ENCODE results near the gene SPTBN4.

Gene SPTBN4

GRCh38 chr19:40441719-40442253, 25.0 kb upstream of the SPTBN4 start:
- H3F3A ChIP-seq (ENCODE audit: insufficient read depth) = peaks cover 5% of the 10 kb centered on the region
- no peak overlapping the region for H3K4me3 ChIP-seq (ENCODE audit: insufficient read depth, low read length, poor library complexity, severe bottlenecking)
- no peaks in the 10 kb centered on the region for H3K27me3 ChIP-seq (ENCODE audit: low read length)
- peaks cover 10% of the 10 kb centered on the region for H3K79me2 ChIP-seq (ENCODE audit: insufficient read depth, low read length)
- no peak overlapping the region for H2AFZ ChIP-seq (ENCODE audit: low read depth, low read length, severe bottlenecking)
- no peak overlapping the region for H3K4me2 ChIP-seq (ENCODE audit: low read depth, low read length, poor library complexity, severe bottlenecking)
- H3K27ac ChIP-seq (ENCODE audit: low read depth, low read length) = no peak overlapping the region
- no peaks in the 10 kb centered on the region for H4K20me1 ChIP-seq (ENCODE audit: low read depth, low read length)
- H3K36me3 ChIP-seq (ENCODE audit: low read length) = no peaks in the 10 kb centered on the region
- no peak for TF ChIP-seq EZH2phosphoT487 (conservative IDR thresholded peaks at IDR 0.05; ENCODE audit: low read length)
- TF ChIP-seq, protein P1, sequence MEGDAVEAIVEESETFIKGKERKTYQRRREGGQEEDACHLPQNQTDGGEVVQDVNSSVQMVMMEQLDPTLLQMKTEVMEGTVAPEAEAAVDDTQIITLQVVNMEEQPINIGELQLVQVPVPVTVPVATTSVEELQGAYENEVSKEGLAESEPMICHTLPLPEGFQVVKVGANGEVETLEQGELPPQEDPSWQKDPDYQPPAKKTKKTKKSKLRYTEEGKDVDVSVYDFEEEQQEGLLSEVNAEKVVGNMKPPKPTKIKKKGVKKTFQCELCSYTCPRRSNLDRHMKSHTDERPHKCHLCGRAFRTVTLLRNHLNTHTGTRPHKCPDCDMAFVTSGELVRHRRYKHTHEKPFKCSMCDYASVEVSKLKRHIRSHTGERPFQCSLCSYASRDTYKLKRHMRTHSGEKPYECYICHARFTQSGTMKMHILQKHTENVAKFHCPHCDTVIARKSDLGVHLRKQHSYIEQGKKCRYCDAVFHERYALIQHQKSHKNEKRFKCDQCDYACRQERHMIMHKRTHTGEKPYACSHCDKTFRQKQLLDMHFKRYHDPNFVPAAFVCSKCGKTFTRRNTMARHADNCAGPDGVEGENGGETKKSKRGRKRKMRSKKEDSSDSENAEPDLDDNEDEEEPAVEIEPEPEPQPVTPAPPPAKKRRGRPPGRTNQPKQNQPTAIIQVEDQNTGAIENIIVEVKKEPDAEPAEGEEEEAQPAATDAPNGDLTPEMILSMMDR (IDR thresholded peaks at IDR 0.05; ENCODE audit: insufficient read depth, low read length, poor library complexity, severe bottlenecking) = no peak
- H3K9me3 ChIP-seq (ENCODE audit: insufficient read depth, low read length) = no peaks in the 10 kb centered on the region
- no peaks in the 10 kb centered on the region for H3K9me2 ChIP-seq (replicated peaks; ENCODE audit: insufficient read depth, low read length)
- no peak overlapping the region; the same call in 1 of the 2 replicates for H3K9ac ChIP-seq (ENCODE audit: low read length)

DNA sequence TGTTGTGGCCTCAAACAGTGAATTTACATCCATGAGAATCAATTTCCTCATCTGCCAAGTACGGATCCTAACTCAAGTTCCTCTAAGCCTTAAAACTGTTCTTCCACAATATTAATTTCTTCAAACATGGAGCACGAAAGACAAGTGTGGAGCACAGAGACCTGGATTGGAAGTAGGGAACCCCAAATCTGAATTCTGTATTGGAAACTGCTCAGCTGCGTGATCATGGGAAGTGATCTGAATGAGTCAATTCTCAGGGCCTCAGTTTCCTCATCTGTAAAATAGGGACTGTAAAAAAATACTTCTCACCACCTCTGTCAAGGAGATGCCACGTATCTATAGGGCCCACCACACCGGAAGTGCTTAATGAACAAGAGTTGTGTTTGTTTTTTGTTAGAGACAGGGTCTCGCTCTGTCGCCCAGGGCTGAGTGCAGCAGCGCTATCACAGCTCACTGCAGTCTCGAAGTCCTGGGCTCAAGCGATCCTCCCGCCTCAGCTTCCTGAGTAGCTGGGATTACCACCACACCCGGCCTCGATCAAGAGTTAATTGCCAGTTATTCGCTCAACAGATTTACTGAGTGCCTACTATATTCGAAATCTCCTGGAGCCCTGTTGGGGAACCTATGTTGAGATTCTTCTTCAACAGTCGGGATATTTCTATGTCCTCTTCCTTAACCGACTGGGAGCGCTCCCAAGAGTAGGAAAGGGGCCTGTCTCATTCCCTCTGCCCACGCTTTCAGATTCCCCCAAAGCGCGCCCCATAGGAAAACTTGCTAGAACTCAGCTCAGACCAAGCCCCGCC, 24.3 kb upstream of the SPTBN4 start:
- Histone ChIP-seq H4K20me1 (ENCODE audit: low read depth, low read length) (no peaks in the 10 kb centered on the region), H3K79me2 (ENCODE audit: insufficient read depth, low read length) (peaks cover 10% of the 10 kb centered on the region), H3K4me3 (ENCODE audit: insufficient read depth, low read length, poor library complexity, severe bottlenecking) (peak overlapping the region; percentile 58), H3K27me3 (ENCODE audit: low read length) (no peaks in the 10 kb centered on the region), H3F3A (ENCODE audit: insufficient read depth) (peaks cover 5% of the 10 kb centered on the region), H3K4me2 (ENCODE audit: low read depth, low read length, poor library complexity, severe bottlenecking) (peak overlapping the region; percentile 83), H3K9ac (ENCODE audit: low read length) (peak overlapping the region; percentile 67), H3K9me2 (replicated peaks; ENCODE audit: insufficient read depth, low read length) (no peaks in the 10 kb centered on the region), H3K27ac (ENCODE audit: low read depth, low read length) (peak overlapping the region; percentile 49), H3K36me3 (ENCODE audit: low read length) (no peaks in the 10 kb centered on the region), H3K9me3 (ENCODE audit: insufficient read depth, low read length) (no peaks in the 10 kb centered on the region), H2AFZ (ENCODE audit: low read depth, low read length, severe bottlenecking) (peak overlapping the region; percentile 21)
- TF ChIP-seq, protein P1 (IDR thresholded peaks at IDR 0.05; ENCODE audit: insufficient read depth, low read length, poor library complexity, severe bottlenecking) = no peak
- TF ChIP-seq EZH2phosphoT487 (conservative IDR thresholded peaks at IDR 0.05; ENCODE audit: low read length) = no peak

GRCh38 chr19:40443131-40443999, 23.4 kb upstream of the SPTBN4 start:
- Histone ChIP-seq H3K4me2 (ENCODE audit: low read depth, low read length, poor library complexity, severe bottlenecking) (peak overlapping the region; percentile 83), H3K9ac (ENCODE audit: low read length) (peak overlapping the region; percentile 81), H3F3A (ENCODE audit: insufficient read depth) (peaks cover 5% of the 10 kb centered on the region), H3K36me3 (ENCODE audit: low read length) (no peaks in the 10 kb centered on the region), H3K9me3 (ENCODE audit: insufficient read depth, low read length) (no peaks in the 10 kb centered on the region), H2AFZ (ENCODE audit: low read depth, low read length, severe bottlenecking) (peak overlapping the region; percentile 20), H3K27ac (ENCODE audit: low read depth, low read length) (peak overlapping the region; percentile 82), H3K4me3 (ENCODE audit: insufficient read depth, low read length, poor library complexity, severe bottlenecking) (peak overlapping the region; percentile 85), H3K79me2 (ENCODE audit: insufficient read depth, low read length) (peaks cover 10% of the 10 kb centered on the region), H3K27me3 (ENCODE audit: low read length) (no peaks in the 10 kb centered on the region), H3K9me2 (replicated peaks; ENCODE audit: insufficient read depth, low read length) (no peaks in the 10 kb centered on the region), H4K20me1 (ENCODE audit: low read depth, low read length) (no peaks in the 10 kb centered on the region)
- no peak for TF ChIP-seq EZH2phosphoT487 (conservative IDR thresholded peaks at IDR 0.05; ENCODE audit: low read length)
- TF ChIP-seq, protein P1 (IDR thresholded peaks at IDR 0.05; ENCODE audit: insufficient read depth, low read length, poor library complexity, severe bottlenecking) = no peak

All from SU-DHL-6 (cell line).